IPS-20b (cell line): ENCODE results near the gene SPAM1.
"Not testable (repeated sequence)": the region's sequence is repeated elsewhere in the genome, so short reads cannot be mapped to it uniquely, and the experiment has no call there.

Experiments used
- H3K27ac ChIP-seq: one replicate; pipeline ENCODE4 v1.5.1; 2013; ENCODE audit warnings: low read length
- H3K27me3 ChIP-seq: 2 replicates; pipeline ENCODE4 v1.6.1; 2013; ENCODE audit warnings: mild to moderate bottlenecking, low read length, inconsistent platforms; ENCODE audit not compliant: insufficient read depth
- H3K36me3 ChIP-seq: 2 replicates; pipeline ENCODE4 v1.6.1; 2013; ENCODE audit warnings: low read depth, mild to moderate bottlenecking, inconsistent platforms, low read length, moderate library complexity; ENCODE audit not compliant: insufficient read depth
- H3K4me1 ChIP-seq: 2 replicates; pipeline ENCODE4 v1.6.1; 2013; ENCODE audit warnings: mild to moderate bottlenecking, control low read depth, inconsistent platforms, low read length, moderate library complexity; ENCODE audit not compliant: insufficient read depth
- H3K4me3 ChIP-seq: 2 replicates; pipeline ENCODE4 v1.5.1; 2013; ENCODE audit warnings: mild to moderate bottlenecking, low read length, inconsistent platforms
- H3K9ac ChIP-seq: 2 replicates; pipeline ENCODE4 v1.6.1; 2013; ENCODE audit warnings: low read depth, mild to moderate bottlenecking, inconsistent platforms, low read length, moderate library complexity
- H3K9me3 ChIP-seq: 2 replicates; pipeline ENCODE4 v1.6.1; 2013; ENCODE audit warnings: mild to moderate bottlenecking, low read depth, low read length, inconsistent platforms; ENCODE audit not compliant: insufficient read depth

The SPAM1 gene

GRCh38 chr7:123995617-123996326, 70.7 kb downstream of the SPAM1 start:
- no peak overlapping the region for H3K4me3 ChIP-seq
- H3K4me1 ChIP-seq, result peaks cover 18% of the 10 kb centered on the region
- 0 out of 2 replicates have a peak, but pooled peaks cover 2% of the 10 kb centered on the region for H3K9me3 ChIP-seq
- H3K9ac ChIP-seq, result no peak overlapping the region
- H3K36me3 ChIP-seq, result no peaks in the 10 kb centered on the region
- no peaks in the 10 kb centered on the region for H3K27me3 ChIP-seq
- H3K27ac ChIP-seq, result no peak overlapping the region

- peaks cover 4% of the 10 kb centered on the region; the same call in 1 of the 2 replicates for H3K9me3 ChIP-seq
- no peaks in the 10 kb centered on the region for H3K36me3 ChIP-seq
- H3K4me3 ChIP-seq, result no peak overlapping the region
- H3K9ac ChIP-seq, result no peak overlapping the region
- H3K27me3 ChIP-seq, result no peaks in the 10 kb centered on the region
- no peak overlapping the region for H3K27ac ChIP-seq
- H3K4me1 ChIP-seq, result peaks cover 18% of the 10 kb centered on the region
These were observed 71.2 kb downstream of the SPAM1 start for GRCh38 chr7:123996327-123996625.

- no peak overlapping the region for H3K27ac ChIP-seq
- H3K4me3 ChIP-seq, result no peak overlapping the region
- H3K4me1 ChIP-seq, result peaks cover 18% of the 10 kb centered on the region
- H3K27me3 ChIP-seq, result no peaks in the 10 kb centered on the region
- no peaks in the 10 kb centered on the region for H3K36me3 ChIP-seq
- peaks cover 6% of the 10 kb centered on the region; the same call in 1 of the 2 replicates for H3K9me3 ChIP-seq
- no peak overlapping the region for H3K9ac ChIP-seq
These were observed 73.9 kb downstream of the SPAM1 start for GRCh38 chr7:123998921-123999320.

GRCh38 chr7:123999703-124000102, 74.7 kb downstream of the SPAM1 start:
- no peaks in the 10 kb centered on the region for H3K36me3 ChIP-seq
- no peak overlapping the region for H3K27ac ChIP-seq
- peaks cover 6% of the 10 kb centered on the region; the same call in 1 of the 2 replicates for H3K9me3 ChIP-seq
- H3K27me3 ChIP-seq, result no peaks in the 10 kb centered on the region
- peaks cover 11% of the 10 kb centered on the region for H3K4me1 ChIP-seq
- no peak overlapping the region for H3K4me3 ChIP-seq
- H3K9ac ChIP-seq, result no peak overlapping the region

- not testable (repeated sequence) for H3K4me3 ChIP-seq, H3K36me3 ChIP-seq, H3K27ac ChIP-seq, H3K4me1 ChIP-seq, H3K9ac ChIP-seq, H3K9me3 ChIP-seq, H3K27me3 ChIP-seq
These were observed 83.3 kb downstream of the SPAM1 start for GRCh38 chr7:124008296-124008695.

- Histone ChIP-seq H3K27me3 (no peaks in the 10 kb centered on the region), H3K9ac (no peak overlapping the region), H3K4me1 (no peaks in the 10 kb centered on the region), H3K9me3 (no peaks in the 10 kb centered on the region), H3K36me3 (no peaks in the 10 kb centered on the region), H3K4me3 (no peak overlapping the region), H3K27ac (no peak overlapping the region)
These were observed 84.3 kb downstream of the SPAM1 start for GRCh38 chr7:124009321-124009720.
